ACC112 (cell line): ENCODE measurements around the gene TLCD1.
A peak's percentile ranks its signal among the peaks of the same experiment; 100 is the strongest.

Experiments
- H2AFZ ChIP-seq: fragments of 200-600 bp; sonication (generic); one replicate; pipeline ENCODE4 v1.6.0; 2017; ENCODE audit warnings: antibody characterized with exemption, low read length; ENCODE audit not compliant: unreplicated experiment
- H3K27ac ChIP-seq: fragments of 200-600 bp; sonication (generic); 2 replicates; pipeline ENCODE4 v1.5.1; 2014; ENCODE audit warnings: low read depth, mild to moderate bottlenecking, antibody characterized with exemption, low read length, moderate library complexity
- H3K27me3 ChIP-seq: fragments of 200-600 bp; sonication (generic); 2 replicates; pipeline ENCODE4 v1.6.1; 2014; ENCODE audit warnings: mild to moderate bottlenecking, antibody characterized with exemption, low read length, moderate library complexity, mixed read lengths; ENCODE audit not compliant: insufficient read depth
- H3K36me3 ChIP-seq: fragments of 200-600 bp; sonication (generic); 2 replicates; pipeline ENCODE4 v1.6.1; 2016; ENCODE audit warnings: mild to moderate bottlenecking, antibody characterized with exemption, low read length, moderate library complexity, mixed read lengths; ENCODE audit not compliant: insufficient read depth
- H3K4me1 ChIP-seq: fragments of 200-600 bp; sonication (generic); one replicate; pipeline ENCODE4 v1.6.1; 2016; ENCODE audit warnings: low read length, mixed read lengths; ENCODE audit not compliant: insufficient read depth, unreplicated experiment, control insufficient read depth
- H3K4me3 ChIP-seq: fragments of 200-600 bp; sonication (generic); 2 replicates; pipeline ENCODE4 v1.5.1; 2014; ENCODE audit warnings: mild to moderate bottlenecking, low read depth, low read length
- H3K79me2 ChIP-seq: fragments of 200-600 bp; sonication (generic); one replicate; pipeline ENCODE4 v1.6.0; 2016; ENCODE audit warnings: low read length; ENCODE audit not compliant: control insufficient read depth, unreplicated experiment, insufficient read depth

TLCD1 gene

GRCh38 chr17:28746611-28747050 lies 20.6 kb upstream of the TLCD1 start:
- Histone ChIP-seq H3K4me3 (peak overlapping the region; percentile 95), H3K27ac (peak overlapping the region; percentile 85; the same call in 1 of the 2 replicates), H3K27me3 (no peaks in the 10 kb centered on the region), H3K79me2 (peaks cover 38% of the 10 kb centered on the region), H2AFZ (no peak overlapping the region), H3K36me3 (peaks cover 12% of the 10 kb centered on the region; the same call in 1 of the 2 replicates), H3K4me1 (peaks cover 33% of the 10 kb centered on the region)

- H3K4me1 ChIP-seq = peaks cover 33% of the 10 kb centered on the region
- peaks cover 10% of the 10 kb centered on the region; the same call in 1 of the 2 replicates for H3K36me3 ChIP-seq
- H3K27ac ChIP-seq = peak overlapping the region; percentile 85; the same call in 1 of the 2 replicates
- peaks cover 36% of the 10 kb centered on the region for H3K79me2 ChIP-seq
- H3K4me3 ChIP-seq = peak overlapping the region; percentile 95
- no peak overlapping the region for H2AFZ ChIP-seq
- no peaks in the 10 kb centered on the region for H3K27me3 ChIP-seq
Observed at GRCh38 chr17:28745786-28746411, 19.9 kb upstream of the TLCD1 start.

GRCh38 chr17:28744972-28745785 lies 19.1 kb upstream of the TLCD1 start:
- Histone ChIP-seq H3K4me1 (peaks cover 33% of the 10 kb centered on the region), H3K36me3 (peaks cover 5% of the 10 kb centered on the region; the same call in 1 of the 2 replicates), H2AFZ (no peak overlapping the region)

GRCh38 chr17:28744104-28744971 lies 18.3 kb upstream of the TLCD1 start:
- H2AFZ ChIP-seq = no peak overlapping the region

More at GRCh38 chr17:28744972-28745785, 19.1 kb upstream of the TLCD1 start:
- peak overlapping the region; percentile 85 for H3K27ac ChIP-seq
- no peaks in the 10 kb centered on the region for H3K27me3 ChIP-seq
- peak overlapping the region; percentile 95 for H3K4me3 ChIP-seq
- H3K79me2 ChIP-seq = peaks cover 34% of the 10 kb centered on the region

GRCh38 chr17:28743243-28744103 lies 17.4 kb upstream of the TLCD1 start, which contains the start of gene TRAF4:
Gene TRAF4 (plus strand): TSS chr17:28744011. CDS start chr17:28744113, 102 bp downstream.
- peak within 1 kb of the TSS; percentile 85 for H3K27ac ChIP-seq
- peaks cover 5% of the 10 kb centered on the region; the same call in 1 of the 2 replicates for H3K36me3 ChIP-seq
- peaks cover 34% of the 10 kb centered on the region for H3K79me2 ChIP-seq
- no peaks in the 10 kb centered on the region for H3K27me3 ChIP-seq
- peak within 1 kb of the TSS; percentile 34 for H2AFZ ChIP-seq
- peak within 1 kb of the TSS; percentile 95 for H3K4me3 ChIP-seq
- peaks cover 25% of the 10 kb centered on the region for H3K4me1 ChIP-seq

More at GRCh38 chr17:28744104-28744971, 18.3 kb upstream of the TLCD1 start:
- no peaks in the 10 kb centered on the region for H3K27me3 ChIP-seq
- peak overlapping the region; percentile 95 for H3K4me3 ChIP-seq
- H3K36me3 ChIP-seq = peaks cover 5% of the 10 kb centered on the region; the same call in 1 of the 2 replicates
- H3K79me2 ChIP-seq = peaks cover 34% of the 10 kb centered on the region
- peak overlapping the region; percentile 85 for H3K27ac ChIP-seq
- H3K4me1 ChIP-seq = peaks cover 32% of the 10 kb centered on the region

GRCh38 chr17:28741358-28742349 lies 15.6 kb upstream of the TLCD1 start:
- no peak overlapping the region for H2AFZ ChIP-seq
- H3K27me3 ChIP-seq = no peaks in the 10 kb centered on the region
- peaks cover 16% of the 10 kb centered on the region for H3K4me1 ChIP-seq
- no peaks in the 10 kb centered on the region for H3K36me3 ChIP-seq
- no peak overlapping the region for H3K27ac ChIP-seq
- H3K79me2 ChIP-seq = peaks cover 25% of the 10 kb centered on the region
- H3K4me3 ChIP-seq = no peak overlapping the region

- no peak overlapping the region for H3K4me3 ChIP-seq
- H3K79me2 ChIP-seq = peaks cover 15% of the 10 kb centered on the region
- no peak overlapping the region for H2AFZ ChIP-seq
- no peak overlapping the region for H3K27ac ChIP-seq
- no peaks in the 10 kb centered on the region for H3K36me3 ChIP-seq
- no peaks in the 10 kb centered on the region for H3K27me3 ChIP-seq
- H3K4me1 ChIP-seq = peaks cover 7% of the 10 kb centered on the region
Observed at GRCh38 chr17:28740406-28741357, 14.6 kb upstream of the TLCD1 start.

GRCh38 chr17:28738680-28739384 lies 12.8 kb upstream of the TLCD1 start:
- H3K4me1 ChIP-seq = peaks cover 5% of the 10 kb centered on the region
- no peak overlapping the region for H2AFZ ChIP-seq
- H3K36me3 ChIP-seq = no peaks in the 10 kb centered on the region
- H3K79me2 ChIP-seq = no peaks in the 10 kb centered on the region
- H3K27me3 ChIP-seq = no peaks in the 10 kb centered on the region
- H3K27ac ChIP-seq = no peak overlapping the region
- H3K4me3 ChIP-seq = no peak overlapping the region
